GM12878 (cell line): ENCODE results near the gene GIGYF2.

Source experiments
- EGR1 ChIP-seq, 2 experiments: IDR thresholded peaks; 1 replicate in 1 of 2; 2 replicates in 1 of 2; pipeline ENCODE4 v1.6.1; 2011 to 2012; ENCODE audit warnings: low read depth in 2 of 2, low read length in 2 of 2, borderline replicate concordance in 1 of 2, mild to moderate bottlenecking in 1 of 2, moderate library complexity in 1 of 2
- EZH2 ChIP-seq: IDR thresholded peaks from 2 replicates; pipeline ENCODE4 v1.6.1; 2012; ENCODE audit warnings: low read depth, mild to moderate bottlenecking, control low read depth, inconsistent platforms, low read length, borderline replicate concordance; ENCODE audit not compliant: control insufficient read depth
- HDAC2 ChIP-seq: fragments of 200-600 bp; sonication (generic); IDR thresholded peaks from 2 replicates; pipeline ENCODE4 v1.6.1; 2017
- POLR2A ChIP-seq: IDR thresholded peaks from 2 replicates; pipeline ENCODE4 v1.6.1; 2011; ENCODE audit warnings: low read depth, mild to moderate bottlenecking, low read length
- POLR2AphosphoS5 ChIP-seq: IDR thresholded peaks from 2 replicates; pipeline ENCODE4 v1.6.1; 2011; ENCODE audit warnings: mild to moderate bottlenecking, low read length, inconsistent platforms
- TF ChIP-seq, protein P1 (sequence below), 3 experiments: IDR thresholded peaks in 2 of 3; conservative IDR thresholded peaks in 1 of 3; 2 replicates each; pipeline ENCODE4 v1.5.1; 2011; ENCODE audit warnings: low read depth in 3 of 3, low read length in 3 of 3, mild to moderate bottlenecking in 3 of 3, control low read depth in 2 of 3, moderate library complexity in 2 of 3, inconsistent platforms in 1 of 3, mixed read lengths in 1 of 3; ENCODE audit not compliant: control insufficient read depth in 2 of 3, insufficient read depth in 1 of 3; ENCODE audit errors: extremely low read depth in 1 of 3
- TF ChIP-seq, protein P2 (sequence below): IDR thresholded peaks from 2 replicates; pipeline ENCODE4 v1.6.1; 2012; ENCODE audit warnings: low read depth, low read length, improper control_type of control experiment
- TF ChIP-seq, protein P3 (sequence below): IDR thresholded peaks from 2 replicates; pipeline ENCODE4 v1.6.1; 2012; ENCODE audit warnings: low read depth, low read length, improper control_type of control experiment
- TF ChIP-seq, protein P4 (sequence below): fragments of 150-350 bp; IDR thresholded peaks from 2 replicates; pipeline ENCODE4 v1.6.1; 2016; ENCODE audit warnings: low read depth, low read length
- TF ChIP-seq, protein P5 (sequence below): IDR thresholded peaks from 2 replicates; pipeline ENCODE4 v1.6.1; 2011; ENCODE audit warnings: mild to moderate bottlenecking, low read depth, low read length, moderate library complexity; ENCODE audit not compliant: insufficient replicate concordance

DNA sequence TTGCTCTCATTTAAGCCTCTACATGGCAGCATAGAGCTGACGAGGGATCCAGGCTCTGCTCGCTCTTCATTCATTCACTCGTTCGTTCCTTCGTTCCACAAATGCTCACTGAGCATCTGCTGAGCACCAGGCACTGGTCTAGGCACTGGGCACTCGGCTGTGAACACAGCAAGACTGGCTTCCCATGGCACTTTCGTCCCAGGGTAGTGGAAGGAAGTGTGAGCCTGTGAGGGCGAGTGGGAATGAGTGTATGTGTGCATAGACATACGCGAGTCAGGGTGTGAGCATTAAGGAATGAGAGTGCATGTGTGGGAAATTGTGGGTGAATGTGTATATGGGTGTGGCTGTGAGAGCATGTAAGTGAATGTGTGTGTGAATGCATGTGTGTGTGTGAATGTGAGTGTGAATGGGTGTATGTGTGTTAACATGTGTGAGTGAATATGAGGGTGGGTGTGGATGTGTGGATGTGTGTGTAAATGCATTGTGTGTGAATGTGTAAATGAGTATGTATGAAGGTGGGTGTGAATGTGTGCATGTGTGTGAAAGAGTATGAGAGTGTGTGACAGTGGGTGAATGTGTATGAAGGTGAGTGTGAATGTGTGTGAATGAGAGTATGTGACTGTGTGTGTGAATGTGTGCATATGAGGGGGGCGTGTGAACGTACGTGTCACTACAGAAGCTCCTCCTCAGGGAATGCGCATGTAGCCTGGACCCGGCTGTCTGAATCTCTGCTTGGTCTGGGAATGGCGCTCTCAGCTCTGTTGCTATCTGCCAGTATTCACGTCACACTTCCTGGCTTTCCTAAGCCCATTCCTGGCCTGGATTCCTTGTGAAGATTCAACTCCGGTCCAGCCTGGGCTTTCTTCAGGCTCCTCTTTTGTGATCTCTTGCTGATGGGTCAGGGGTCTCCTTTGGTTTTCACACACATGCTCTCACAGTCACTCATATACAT lies 201.7 kb downstream of the GIGYF2 start:
- TF ChIP-seq, protein P1, sequence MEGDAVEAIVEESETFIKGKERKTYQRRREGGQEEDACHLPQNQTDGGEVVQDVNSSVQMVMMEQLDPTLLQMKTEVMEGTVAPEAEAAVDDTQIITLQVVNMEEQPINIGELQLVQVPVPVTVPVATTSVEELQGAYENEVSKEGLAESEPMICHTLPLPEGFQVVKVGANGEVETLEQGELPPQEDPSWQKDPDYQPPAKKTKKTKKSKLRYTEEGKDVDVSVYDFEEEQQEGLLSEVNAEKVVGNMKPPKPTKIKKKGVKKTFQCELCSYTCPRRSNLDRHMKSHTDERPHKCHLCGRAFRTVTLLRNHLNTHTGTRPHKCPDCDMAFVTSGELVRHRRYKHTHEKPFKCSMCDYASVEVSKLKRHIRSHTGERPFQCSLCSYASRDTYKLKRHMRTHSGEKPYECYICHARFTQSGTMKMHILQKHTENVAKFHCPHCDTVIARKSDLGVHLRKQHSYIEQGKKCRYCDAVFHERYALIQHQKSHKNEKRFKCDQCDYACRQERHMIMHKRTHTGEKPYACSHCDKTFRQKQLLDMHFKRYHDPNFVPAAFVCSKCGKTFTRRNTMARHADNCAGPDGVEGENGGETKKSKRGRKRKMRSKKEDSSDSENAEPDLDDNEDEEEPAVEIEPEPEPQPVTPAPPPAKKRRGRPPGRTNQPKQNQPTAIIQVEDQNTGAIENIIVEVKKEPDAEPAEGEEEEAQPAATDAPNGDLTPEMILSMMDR (IDR thresholded peaks at IDR 0.05 in 2 of 3, conservative IDR thresholded peaks at IDR 0.05 in 1 of 3; ENCODE audit: control insufficient read depth in 2 of 3, extremely low read depth in 1 of 3, insufficient read depth in 1 of 3, low read depth in 3 of 3, low read length in 3 of 3): no peak
- no peak for TF ChIP-seq POLR2AphosphoS5
- no peak for TF ChIP-seq HDAC2
- TF ChIP-seq, protein P2, sequence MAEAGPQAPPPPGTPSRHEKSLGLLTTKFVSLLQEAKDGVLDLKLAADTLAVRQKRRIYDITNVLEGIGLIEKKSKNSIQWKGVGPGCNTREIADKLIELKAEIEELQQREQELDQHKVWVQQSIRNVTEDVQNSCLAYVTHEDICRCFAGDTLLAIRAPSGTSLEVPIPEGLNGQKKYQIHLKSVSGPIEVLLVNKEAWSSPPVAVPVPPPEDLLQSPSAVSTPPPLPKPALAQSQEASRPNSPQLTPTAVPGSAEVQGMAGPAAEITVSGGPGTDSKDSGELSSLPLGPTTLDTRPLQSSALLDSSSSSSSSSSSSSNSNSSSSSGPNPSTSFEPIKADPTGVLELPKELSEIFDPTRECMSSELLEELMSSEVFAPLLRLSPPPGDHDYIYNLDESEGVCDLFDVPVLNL: no peak
- TF ChIP-seq, protein P3, sequence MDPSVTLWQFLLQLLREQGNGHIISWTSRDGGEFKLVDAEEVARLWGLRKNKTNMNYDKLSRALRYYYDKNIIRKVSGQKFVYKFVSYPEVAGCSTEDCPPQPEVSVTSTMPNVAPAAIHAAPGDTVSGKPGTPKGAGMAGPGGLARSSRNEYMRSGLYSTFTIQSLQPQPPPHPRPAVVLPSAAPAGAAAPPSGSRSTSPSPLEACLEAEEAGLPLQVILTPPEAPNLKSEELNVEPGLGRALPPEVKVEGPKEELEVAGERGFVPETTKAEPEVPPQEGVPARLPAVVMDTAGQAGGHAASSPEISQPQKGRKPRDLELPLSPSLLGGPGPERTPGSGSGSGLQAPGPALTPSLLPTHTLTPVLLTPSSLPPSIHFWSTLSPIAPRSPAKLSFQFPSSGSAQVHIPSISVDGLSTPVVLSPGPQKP: no peak
- TF ChIP-seq, protein P4, sequence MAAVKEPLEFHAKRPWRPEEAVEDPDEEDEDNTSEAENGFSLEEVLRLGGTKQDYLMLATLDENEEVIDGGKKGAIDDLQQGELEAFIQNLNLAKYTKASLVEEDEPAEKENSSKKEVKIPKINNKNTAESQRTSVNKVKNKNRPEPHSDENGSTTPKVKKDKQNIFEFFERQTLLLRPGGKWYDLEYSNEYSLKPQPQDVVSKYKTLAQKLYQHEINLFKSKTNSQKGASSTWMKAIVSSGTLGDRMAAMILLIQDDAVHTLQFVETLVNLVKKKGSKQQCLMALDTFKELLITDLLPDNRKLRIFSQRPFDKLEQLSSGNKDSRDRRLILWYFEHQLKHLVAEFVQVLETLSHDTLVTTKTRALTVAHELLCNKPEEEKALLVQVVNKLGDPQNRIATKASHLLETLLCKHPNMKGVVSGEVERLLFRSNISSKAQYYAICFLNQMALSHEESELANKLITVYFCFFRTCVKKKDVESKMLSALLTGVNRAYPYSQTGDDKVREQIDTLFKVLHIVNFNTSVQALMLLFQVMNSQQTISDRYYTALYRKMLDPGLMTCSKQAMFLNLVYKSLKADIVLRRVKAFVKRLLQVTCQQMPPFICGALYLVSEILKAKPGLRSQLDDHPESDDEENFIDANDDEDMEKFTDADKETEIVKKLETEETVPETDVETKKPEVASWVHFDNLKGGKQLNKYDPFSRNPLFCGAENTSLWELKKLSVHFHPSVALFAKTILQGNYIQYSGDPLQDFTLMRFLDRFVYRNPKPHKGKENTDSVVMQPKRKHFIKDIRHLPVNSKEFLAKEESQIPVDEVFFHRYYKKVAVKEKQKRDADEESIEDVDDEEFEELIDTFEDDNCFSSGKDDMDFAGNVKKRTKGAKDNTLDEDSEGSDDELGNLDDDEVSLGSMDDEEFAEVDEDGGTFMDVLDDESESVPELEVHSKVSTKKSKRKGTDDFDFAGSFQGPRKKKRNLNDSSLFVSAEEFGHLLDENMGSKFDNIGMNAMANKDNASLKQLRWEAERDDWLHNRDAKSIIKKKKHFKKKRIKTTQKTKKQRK: no peak
- TF ChIP-seq EZH2: no peak
- no peak for TF ChIP-seq POLR2A
- TF ChIP-seq EGR1 (IDR thresholded peaks at IDR 0.05; ENCODE audit: borderline replicate concordance in 1 of 2, low read depth in 2 of 2, low read length in 2 of 2): no peak
- TF ChIP-seq, protein P5, sequence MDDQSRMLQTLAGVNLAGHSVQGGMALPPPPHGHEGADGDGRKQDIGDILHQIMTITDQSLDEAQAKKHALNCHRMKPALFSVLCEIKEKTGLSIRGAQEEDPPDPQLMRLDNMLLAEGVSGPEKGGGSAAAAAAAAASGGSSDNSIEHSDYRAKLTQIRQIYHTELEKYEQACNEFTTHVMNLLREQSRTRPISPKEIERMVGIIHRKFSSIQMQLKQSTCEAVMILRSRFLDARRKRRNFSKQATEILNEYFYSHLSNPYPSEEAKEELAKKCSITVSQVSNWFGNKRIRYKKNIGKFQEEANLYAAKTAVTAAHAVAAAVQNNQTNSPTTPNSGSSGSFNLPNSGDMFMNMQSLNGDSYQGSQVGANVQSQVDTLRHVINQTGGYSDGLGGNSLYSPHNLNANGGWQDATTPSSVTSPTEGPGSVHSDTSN: no peak
